G401 (cell line): Measurements from ENCODE around the gene MGAT5. TPM values are rescaled to one million over a fixed set of nuclear protein-coding genes. Genes with fewer than 3 reads are reported as not detected.

Experiments used
- DNase-seq: peaks from one replicate; pipeline ENCODE4 v3.0.0-alpha.2; 2015; ENCODE audit warnings: low spot score
- in situ Hi-C: cut with HindIII; loops from 2 replicates; pipeline ENCODE4 v1.10.0; 2016; ENCODE audit warnings: low sequenced_read_pairs, mixed read lengths
- total RNA-seq: library from RNA; depleted of rRNA; stranded (reverse); fragments of >200 nt; shearing (Covaris generic); gene quantifications from 2 replicates; pipeline ENCODE4 v1.2.3, GENCODE V29; 2014

The MGAT5 gene
- total RNA-seq, 1 experiment from 2014 or later = 0.07 TPM

DNA sequence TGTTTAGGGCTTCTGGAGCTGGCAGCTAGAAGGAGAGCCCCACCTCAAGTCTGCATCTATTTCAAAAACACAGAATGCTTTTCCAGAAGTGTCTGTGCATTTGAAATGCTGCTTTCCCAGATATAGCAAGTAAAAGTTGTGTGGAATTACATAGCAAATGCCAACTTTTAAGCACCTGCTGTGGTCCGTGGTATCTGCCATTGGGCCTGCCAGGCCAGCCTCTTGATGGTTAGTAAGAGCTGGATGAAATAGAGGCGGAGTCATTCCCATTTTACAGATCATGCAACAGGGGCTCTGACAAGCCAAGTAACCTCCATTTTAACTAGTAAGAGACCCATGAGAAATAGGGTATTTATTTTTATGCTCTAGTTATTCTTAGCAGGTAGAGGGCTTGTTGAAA lies 61.6 kb downstream of the MGAT5 start:
- in situ Hi-C loops = no loop called here

DNA sequence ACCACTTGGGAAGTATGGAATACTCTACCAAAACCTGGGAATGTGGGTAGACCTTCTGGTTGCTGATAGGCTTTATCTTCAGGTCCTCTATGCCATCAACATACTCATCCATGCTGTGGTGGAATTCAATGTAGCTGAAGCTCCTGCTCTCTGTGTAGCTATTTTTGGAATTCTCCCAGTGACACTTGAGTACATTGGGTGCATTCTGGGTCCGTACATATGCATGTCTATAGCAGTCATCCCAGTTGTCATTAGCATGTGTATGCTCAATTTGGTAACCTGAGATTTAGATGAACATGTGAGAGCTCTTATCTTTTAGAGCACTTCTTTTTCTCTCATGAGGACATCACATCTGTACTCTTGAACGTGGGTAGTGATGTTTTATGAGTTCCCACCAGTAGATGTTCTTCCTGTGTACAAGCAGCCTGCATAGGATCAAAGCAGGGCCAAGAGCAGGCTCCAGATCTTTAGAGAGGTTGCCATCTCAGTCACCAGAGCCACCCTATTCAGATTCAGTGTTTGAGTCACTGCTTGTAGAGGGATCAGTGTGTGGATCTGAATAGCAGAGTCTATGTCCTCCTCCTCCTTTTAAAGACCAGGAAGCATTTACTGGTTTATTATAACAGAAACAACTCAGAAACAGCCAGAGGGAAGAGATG lies 65.9 kb downstream of the MGAT5 start:
- in situ Hi-C loops = no loop called here
- DNase-seq = no peak

More for the DNA sequence above, 61.6 kb downstream of the MGAT5 start:
- DNase-seq = no peak

DNA sequence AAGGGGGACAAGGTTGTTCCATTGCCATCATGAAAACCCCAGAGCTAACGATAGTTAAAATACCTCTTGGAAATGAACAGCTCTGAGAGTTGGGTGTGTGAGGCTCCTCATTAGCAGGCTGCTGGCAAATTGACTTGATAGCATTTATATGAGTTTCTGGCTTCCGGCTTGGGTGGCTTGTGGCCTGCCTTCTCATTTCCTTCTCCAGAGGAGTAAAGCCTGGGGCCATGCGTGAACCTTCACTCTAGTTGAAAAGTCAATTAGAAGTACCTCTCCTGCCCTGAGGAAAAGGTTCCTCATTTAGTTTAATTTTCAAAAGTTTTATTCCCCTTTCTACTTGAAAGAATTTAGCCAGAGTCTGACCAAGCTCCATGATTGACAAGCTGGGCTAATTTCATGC lies 67.1 kb downstream of the MGAT5 start:
- in situ Hi-C loops = no loop called here
- DNase-seq = no peak

DNA sequence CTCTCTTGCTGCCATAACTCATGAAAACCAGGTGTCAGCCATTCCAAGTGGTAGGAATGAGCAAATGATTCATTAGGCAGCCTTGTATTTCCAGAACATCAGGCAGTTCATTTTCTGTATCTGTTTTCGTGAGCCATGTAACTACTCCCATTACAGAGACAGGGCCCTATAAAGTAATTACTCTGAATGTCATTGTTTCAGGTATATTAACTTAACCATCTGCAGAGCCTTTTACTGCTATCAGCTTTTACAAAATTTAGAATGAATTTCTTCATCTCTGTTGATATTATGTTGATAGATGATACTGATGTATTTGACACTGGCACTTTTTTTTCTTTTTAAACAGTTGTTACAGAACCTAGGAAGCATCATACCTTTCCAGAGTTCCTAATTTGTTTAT lies 69.9 kb downstream of the MGAT5 start:
- DNase-seq = no peak
- in situ Hi-C loops = no loop called here

DNA sequence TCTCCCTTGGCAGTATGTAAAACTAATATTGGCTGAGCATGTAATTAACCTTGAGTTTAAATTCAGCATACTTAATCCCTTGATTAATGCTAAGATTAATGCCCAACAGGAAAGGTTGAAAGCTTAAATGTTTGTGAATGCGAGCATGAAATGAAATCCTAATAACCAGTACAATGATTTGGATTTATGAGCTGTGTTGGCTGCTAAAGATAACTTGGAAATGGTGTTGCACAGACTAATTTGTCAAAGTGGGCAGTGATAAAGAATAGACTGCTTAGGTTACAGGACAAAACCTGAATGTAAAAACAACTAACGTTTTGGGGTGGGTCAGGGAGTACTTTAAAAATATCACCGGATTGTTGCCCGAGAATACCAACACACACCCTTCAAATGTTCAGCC lies 70.6 kb downstream of the MGAT5 start:
- in situ Hi-C loops = no loop called here
- no peak for DNase-seq

DNA sequence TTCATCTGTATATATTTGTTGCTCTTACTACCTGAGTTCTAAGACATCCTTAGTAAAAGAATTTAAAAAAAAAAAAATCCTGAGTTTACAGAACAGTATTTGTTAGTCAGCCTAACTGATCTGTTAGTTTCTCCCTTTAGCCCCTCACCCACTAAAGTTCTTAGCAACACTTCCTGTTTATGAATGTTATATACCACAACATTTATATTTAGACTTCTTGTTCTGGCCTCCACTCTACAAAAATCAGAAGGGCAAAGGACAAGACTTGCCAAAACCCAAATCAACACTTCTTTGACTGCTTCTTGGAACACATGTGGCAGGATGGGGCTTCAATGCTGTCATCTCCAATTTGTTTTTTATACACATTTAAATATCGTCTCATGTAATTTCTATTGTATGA lies 71.1 kb downstream of the MGAT5 start:
- DNase-seq = no peak
- in situ Hi-C loops = no loop called here

DNA sequence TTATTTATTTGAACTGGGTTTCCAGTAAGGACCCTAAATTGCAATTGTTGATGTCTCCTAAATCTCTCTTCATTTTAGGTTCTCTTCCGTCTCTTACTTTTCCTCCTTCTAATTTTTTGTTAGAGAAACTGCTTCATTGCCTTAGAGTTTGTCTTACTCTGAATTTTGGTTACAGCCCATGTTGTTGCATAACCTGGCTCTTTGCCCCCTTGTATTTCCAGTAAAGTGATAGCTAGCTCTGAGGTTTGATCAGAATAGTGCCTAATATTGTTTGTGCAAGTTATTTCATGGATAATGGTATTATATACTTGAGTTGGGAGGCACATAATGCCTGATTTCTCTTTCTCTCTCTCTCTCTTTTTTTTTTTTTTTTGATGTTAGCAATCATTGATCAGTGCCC lies 71.8 kb downstream of the MGAT5 start:
- DNase-seq = no peak
- in situ Hi-C loops = no loop called here

DNA sequence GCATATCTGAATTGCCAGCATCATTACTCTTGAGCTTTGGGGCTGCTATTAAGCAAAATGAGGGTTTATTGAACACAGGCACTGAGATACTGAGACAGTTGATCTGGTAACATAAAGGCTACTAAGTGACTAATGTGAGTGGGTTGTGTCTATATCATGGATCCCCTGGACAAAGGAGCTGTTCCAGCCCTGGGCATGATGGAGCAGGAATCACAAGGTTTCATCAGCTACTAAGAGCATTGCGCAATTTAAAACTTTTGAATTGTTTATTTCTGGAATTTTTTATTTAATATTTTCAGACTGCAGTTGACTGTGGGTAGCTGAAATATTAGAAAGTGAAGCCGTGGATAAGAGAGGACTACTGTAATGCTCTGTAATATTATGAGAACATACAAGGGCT lies 73.5 kb downstream of the MGAT5 start:
- in situ Hi-C loops = no loop called here
- no peak for DNase-seq

DNA sequence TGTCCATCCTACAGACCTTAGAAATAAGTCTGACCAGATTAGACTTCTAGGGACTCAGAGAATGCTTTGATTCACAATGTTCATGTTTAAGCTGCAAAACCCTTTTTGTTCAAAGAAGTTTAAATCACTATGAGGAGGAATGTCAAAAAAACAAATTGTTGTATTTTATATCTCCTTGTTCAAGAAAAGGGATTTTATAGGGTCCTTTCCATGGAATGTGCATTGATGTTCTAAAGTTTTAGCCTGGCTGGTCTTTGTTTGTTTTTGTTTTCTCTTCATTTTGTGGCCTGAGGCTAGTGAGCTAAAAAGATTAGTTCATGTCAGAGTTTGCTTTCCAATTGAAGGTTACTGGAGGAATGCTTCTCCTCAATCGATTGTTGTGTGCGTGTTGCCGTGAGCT lies 77.2 kb downstream of the MGAT5 start:
- in situ Hi-C loops = no loop called here

DNA sequence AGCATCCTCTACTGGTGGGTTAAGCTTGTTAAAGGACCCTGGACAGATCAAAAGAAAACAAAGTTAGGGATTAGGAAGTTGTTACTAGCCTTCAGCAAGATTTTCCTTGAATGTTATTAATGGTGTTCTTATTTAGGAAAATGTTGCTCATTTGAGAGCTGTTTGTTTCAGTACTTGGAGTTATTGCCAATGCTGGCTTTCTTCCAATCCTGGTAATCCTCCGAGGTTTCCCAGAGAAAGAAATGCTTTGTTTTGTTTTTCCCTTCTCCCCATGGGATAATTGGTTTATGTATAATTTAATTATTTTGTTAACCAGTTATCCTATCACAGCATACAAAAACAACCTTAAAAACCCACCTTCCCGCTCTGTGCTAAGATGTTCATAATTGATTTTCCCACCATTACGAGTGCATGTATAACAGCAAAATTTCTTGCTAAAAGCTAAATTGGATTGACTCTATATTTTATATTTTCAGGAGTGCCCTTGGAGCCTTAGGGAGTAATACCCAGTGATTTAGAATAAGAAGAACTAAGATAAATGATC lies 79.8 kb downstream of the MGAT5 start:
- in situ Hi-C loops = no loop called here
- peak; percentile 57 for DNase-seq

More for the DNA sequence above, 77.2 kb downstream of the MGAT5 start:
- no peak for DNase-seq

DNA sequence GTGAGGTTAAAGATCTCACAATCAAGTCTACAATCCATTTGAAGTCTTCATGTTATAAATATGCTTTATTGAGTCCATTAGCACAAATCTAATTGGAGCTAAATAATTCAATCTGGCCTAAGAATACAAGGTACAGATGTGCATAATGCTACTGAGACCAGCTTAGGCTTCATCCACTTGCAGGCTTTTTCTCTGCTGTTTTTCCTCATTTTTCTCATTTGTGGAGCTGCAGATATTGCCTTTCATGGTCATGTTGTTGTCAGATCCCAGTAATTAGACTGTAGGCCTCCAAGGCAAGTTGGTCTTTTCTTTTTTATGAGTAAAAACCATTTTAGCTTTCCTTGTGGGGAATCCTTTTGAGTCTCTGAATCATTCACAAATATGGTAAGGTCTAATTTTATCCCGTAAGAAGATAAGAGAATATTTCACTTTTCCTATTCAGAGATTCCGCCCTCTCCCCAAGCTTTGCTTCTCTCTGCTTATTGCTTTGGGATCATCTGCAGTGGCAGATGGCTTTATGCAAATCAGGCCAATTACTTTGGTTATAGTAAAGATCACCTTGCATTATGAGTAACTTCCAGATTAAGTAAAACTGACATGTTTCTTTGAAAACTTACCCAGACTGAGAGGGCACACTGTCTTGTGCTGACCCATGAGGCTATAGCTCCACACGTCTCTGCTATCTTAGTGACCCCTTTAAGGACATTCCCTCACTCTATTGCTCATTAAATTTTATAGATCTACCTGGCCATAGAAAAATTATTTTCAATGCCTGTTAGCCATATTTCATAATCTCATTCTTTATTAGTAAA lies 80.9 kb downstream of the MGAT5 start:
- no peak for DNase-seq
- in situ Hi-C loops = no loop called here

DNA sequence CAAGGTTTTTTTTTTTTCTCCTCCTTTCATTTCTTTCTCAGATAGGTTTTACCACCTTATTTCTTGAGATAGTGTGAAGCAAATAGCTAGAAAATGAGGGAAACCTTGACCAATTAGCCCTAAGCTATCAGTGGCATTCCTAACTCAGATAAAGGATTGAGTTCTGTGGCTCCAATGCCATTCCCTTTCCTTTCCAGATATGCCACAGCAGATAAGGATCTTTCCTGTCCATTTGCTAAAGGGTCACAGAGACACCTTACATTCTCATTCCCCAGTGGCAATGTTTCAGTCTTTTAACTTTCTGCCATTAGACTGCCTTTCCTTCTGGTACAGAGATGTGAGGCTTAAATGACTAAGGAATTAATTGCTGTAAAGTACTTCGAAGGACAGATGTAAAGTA lies 81.7 kb downstream of the MGAT5 start:
- no peak for DNase-seq
- in situ Hi-C loops = no loop called here

DNA sequence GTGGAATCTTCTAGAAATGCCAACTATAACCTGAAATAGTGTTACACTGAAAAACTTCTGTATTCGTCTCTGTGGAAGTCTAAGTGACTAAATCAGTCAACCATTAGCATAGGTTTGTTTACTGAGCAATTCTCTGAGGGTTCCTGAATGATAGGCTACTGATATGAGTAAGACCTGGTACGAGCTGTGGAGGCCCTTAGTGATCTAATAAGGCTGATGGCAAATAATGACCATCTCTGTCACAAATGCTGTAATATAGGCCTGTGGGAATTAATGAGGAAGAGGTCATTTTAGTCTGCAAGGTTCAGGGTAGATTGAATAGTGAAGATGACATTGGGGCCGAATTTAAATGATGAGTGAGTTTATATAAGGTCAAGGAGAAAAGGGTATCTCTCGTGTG lies 82.5 kb downstream of the MGAT5 start:
- DNase-seq = no peak
- in situ Hi-C loops = no loop called here

DNA sequence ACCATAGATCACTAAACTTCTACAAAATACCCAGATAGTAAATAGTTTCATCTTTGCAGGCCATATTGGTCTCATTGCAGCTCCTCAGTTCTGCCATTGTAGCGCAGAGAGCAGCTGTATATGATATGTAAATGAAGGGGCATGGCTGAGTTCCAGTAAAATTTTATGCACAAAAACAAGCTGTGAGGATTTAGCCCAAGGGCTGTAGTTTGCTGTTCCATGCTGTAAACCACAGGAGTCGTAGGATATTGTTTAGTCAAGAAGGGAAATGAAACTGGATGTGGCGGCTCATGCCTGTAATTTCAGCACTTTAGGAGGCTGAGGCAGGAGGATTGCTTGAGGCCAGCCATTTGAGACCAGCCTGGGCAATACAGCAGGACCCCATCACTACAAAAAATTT lies 83.0 kb downstream of the MGAT5 start:
- in situ Hi-C loops = no loop called here

DNA sequence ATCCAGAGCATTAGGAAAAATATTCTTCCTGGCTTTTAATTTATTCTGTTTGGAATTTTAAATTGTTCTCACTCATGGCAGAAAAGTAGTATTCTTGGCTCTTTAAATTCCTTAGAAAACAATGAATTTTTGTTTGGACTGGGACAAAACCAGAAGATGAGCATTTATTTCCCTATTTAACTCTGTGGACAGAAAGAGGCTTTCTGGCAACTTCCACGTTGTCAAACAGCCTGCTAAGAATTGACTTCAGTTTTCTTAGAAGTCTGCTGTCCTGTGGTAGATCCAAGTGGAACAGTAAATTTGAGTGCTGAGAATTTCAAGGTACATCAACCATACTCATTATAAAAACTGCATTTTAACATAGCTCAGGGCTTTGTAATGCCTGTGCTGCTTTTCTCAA lies 83.8 kb downstream of the MGAT5 start:
- DNase-seq = no peak
- in situ Hi-C loops = no loop called here

More for the DNA sequence above, 83.0 kb downstream of the MGAT5 start:
- no peak for DNase-seq

DNA sequence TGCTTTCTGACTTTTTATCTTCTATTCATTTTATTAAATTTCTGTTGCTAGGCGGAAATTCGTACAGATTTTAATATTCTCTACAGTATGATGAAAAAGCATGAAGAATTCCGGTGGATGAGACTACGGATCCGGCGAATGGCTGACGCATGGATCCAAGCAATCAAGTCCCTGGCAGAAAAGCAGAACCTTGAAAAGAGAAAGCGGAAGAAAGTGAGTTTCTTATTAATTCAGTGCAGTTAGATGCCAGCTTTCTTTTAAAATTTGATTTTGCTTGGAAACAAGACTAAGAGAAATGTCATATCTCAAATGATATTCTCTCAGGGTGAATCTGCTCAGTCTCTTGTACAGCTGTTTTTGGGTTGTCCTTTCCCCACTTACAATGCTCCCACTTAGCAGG lies 84.3 kb downstream of the MGAT5 start:
- in situ Hi-C loops = no loop called here

DNA sequence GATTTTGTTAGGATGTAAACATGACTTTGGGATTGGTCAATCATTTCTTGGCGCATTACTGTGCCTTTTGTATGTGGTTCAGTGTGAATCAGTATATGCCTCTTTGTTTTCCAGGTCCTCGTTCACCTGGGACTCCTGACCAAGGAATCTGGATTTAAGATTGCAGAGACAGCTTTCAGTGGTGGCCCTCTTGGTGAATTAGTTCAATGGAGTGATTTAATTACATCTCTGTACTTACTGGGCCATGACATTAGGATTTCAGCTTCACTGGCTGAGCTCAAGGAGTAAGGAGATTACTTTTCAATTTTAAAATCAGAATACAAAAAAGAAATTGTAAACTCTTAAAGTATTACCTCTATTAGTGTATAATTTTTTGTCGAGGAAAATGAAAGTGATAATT lies 87.6 kb downstream of the MGAT5 start:
- in situ Hi-C loops = no loop called here
- no peak for DNase-seq

More for the DNA sequence above, 84.3 kb downstream of the MGAT5 start:
- DNase-seq = no peak

DNA sequence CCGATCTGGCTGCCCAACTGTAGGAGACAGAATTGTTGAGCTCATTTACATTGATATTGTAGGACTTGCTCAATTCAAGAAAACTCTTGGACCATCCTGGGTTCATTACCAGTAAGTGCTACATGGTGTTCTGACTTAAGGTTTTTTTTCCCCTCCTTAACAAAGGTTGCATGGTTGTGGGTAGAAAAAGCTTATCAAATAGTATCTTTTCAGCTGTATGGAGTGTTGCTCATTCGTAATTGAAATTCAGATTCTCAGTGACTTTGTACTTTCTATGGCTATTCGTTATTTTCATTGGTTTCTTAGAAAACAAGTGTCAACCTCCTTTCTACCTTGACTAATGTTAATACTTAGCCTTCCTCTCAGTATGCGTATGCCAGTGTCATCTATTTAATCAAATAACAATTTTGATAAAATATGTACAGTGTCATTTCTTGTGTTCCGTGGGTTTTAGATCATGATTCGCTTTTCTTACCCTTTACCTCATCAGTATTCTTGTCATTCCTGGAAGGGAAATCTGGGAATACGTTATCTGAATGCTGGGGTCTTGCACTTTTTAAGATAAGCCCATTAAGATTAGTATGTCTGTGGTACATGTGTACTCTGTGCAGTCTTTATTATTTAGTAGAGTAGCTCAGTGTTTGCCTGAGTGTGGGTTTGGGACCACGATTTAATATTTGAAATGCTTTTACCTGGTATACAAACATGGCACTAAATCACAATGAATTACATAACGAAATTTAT lies 91.3 kb downstream of the MGAT5 start:
- no peak for DNase-seq
- in situ Hi-C loops = no loop called here

DNA sequence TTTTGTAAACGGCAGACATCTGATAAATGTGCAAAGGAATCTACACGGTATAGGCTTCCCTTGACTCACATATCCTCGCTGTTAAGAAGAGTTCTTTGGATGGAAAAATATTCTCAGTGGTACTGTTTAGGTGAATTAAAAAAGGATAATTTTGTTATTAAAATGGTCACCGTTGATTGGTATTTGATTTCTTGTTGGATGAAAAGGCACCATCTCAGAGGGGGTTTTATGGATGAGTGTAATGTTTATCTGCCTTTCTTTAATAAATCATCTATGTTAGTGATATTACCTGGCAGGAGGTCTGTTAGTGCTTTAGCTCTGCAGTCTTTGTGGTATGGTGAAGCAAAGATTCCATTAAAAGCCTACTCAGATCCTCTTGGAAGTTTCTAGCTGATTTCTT lies 92.3 kb downstream of the MGAT5 start:
- in situ Hi-C loops = no loop called here
- no peak for DNase-seq

DNA sequence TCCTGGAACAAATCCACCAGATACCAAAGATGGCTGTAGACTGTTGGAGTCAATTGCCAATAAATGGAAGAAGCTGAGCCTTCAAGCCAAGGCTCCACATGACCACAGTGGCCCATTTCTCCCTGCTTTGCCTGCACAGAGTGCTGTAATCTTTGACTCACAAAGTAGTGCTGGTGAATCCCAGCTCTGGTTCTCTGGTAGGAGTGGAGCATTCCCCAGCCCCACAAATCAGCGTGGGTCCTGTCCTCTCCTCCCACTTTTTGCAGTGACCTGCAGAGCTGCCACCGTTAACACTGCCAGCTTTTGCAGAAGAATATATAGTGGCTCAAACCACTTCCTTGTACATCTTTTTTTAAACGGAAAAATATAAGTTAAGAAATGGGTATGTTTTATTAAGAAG lies 93.9 kb downstream of the MGAT5 start:
- peak; percentile 21 for DNase-seq
- in situ Hi-C loops = no loop called here
